ENCODE results near the gene NAALADL2. TPM values are rescaled to one million over a fixed set of nuclear protein-coding genes. Genes with fewer than 3 reads are reported as not detected.

Gene NAALADL2
- total and polyA plus RNA-seq, 2 donors (not counting 1 experiment from before 2014, with no cell fraction given): not detected

- Histone ChIP-seq H3K4me2 (replicated peaks; ENCODE audit: low read depth, low read length, poor library complexity, severe bottlenecking) (no peak overlapping the region), H3K4me3 (ENCODE audit: control extremely low read depth in 1 of 5, extremely low read depth in 1 of 5, insufficient read depth in 1 of 5, low read depth in 2 of 5, low read length in 4 of 5) (no peak overlapping the region), H3K9me3 (ENCODE audit: control extremely low read depth in 1 of 3, control insufficient read depth in 2 of 3, insufficient read depth in 1 of 3, low read length in 2 of 3) (no peaks in the 10 kb centered on the region), H3K27me3 (replicated peaks in 1 of 4; ENCODE audit: control extremely low read depth in 1 of 4, control insufficient read depth in 3 of 4, insufficient read depth in 4 of 4, low read length in 3 of 4) (no peaks in the 10 kb centered on the region), H3K4me1 (ENCODE audit: control insufficient read depth in 2 of 2, insufficient read depth in 2 of 2, low read length in 2 of 2) (no peaks in the 10 kb centered on the region), H4K20me1 (ENCODE audit: control insufficient read depth, insufficient read depth, low read length, poor library complexity, severe bottlenecking) (no peaks in the 10 kb centered on the region), H2AFZ (ENCODE audit: insufficient read depth, low read depth, low read length, poor library complexity, severe bottlenecking) (no peak overlapping the region), H3K9ac (ENCODE audit: low read length) (no peak overlapping the region), H3K27ac (ENCODE audit: low read length in 2 of 2) (no peak overlapping the region), H3K79me2 (ENCODE audit: control insufficient read depth, insufficient read depth, low read length) (no peaks in the 10 kb centered on the region), H3K36me3 (replicated peaks in 1 of 2; ENCODE audit: control extremely low read depth in 1 of 2, control insufficient read depth in 1 of 2, extremely low read depth in 1 of 2, insufficient read depth in 2 of 2, low read length in 1 of 2) (no peaks in the 10 kb centered on the region)
- intact Hi-C loops (cut with micrococcal nuclease): no loop called here
- Mint-ChIP-seq H3K4me3 (no peak overlapping the region), H3K4me1 (no peaks in the 10 kb centered on the region), H3K27ac (no peak overlapping the region), H3K9me3 (ENCODE audit: insufficient read depth) (peaks cover 3% of the 10 kb centered on the region), H3K27me3 (no peaks in the 10 kb centered on the region)
- ChIA-PET CTCF (no interaction called here), POLR2A (no interaction called here)
- WGBS (ENCODE audit: insufficient coverage): 50% methylated on average over 1 of the region's 2 CpGs
- no peak for ATAC-seq (ENCODE audit: low read depth)
- DNase-seq: no peak
- TF ChIP-seq EZH2 (IDR thresholded peaks at IDR 0.05; ENCODE audit: borderline replicate concordance, insufficient read depth, low read depth, low read length, poor library complexity, severe bottlenecking) (no peak), CTCF (IDR thresholded peaks at IDR 0.05) (no peak)
Measured at GRCh38 chr3:175749981-175750380, 890.8 kb downstream of the NAALADL2 start.

DNA sequence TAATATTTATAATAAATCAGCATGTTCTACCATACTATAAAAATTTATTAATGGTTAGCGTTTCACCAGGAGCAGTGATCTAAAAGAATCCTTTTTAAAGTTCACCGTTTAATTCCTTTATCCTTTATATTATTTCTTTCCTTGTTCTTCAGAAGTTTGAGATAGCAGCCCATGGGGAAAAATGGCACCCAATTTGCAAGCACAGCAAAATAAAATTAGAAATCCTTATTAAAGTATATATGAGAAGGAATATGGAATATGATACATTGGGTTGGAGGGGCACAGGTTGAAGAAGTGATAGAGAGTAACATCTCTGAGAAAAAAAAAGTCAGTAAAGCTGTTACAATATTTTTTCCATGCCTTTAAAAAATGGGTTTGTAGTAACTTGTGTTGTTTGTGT, 892.0 kb downstream of the NAALADL2 start:
- no peak for DNase-seq
- no CpG with 5 or more reads among the region's 2 CpGs for WGBS (ENCODE audit: insufficient coverage)
- Mint-ChIP-seq H3K4me3 (no peak overlapping the region), H3K4me1 (no peaks in the 10 kb centered on the region), H3K9me3 (ENCODE audit: insufficient read depth) (peaks cover 3% of the 10 kb centered on the region), H3K27ac (no peak overlapping the region), H3K27me3 (no peaks in the 10 kb centered on the region)
- Histone ChIP-seq H3K9ac (ENCODE audit: low read length) (no peak overlapping the region), H3K4me1 (ENCODE audit: control insufficient read depth in 2 of 2, insufficient read depth in 2 of 2, low read length in 2 of 2) (no peaks in the 10 kb centered on the region), H3K4me3 (ENCODE audit: control extremely low read depth in 1 of 5, extremely low read depth in 1 of 5, insufficient read depth in 1 of 5, low read depth in 2 of 5, low read length in 4 of 5) (no peak overlapping the region), H3K4me2 (replicated peaks; ENCODE audit: low read depth, low read length, poor library complexity, severe bottlenecking) (no peak overlapping the region), H3K27ac (ENCODE audit: low read length in 2 of 2) (no peak overlapping the region), H3K79me2 (ENCODE audit: control insufficient read depth, insufficient read depth, low read length) (no peaks in the 10 kb centered on the region), H3K36me3 (replicated peaks in 1 of 2; ENCODE audit: control extremely low read depth in 1 of 2, control insufficient read depth in 1 of 2, extremely low read depth in 1 of 2, insufficient read depth in 2 of 2, low read length in 1 of 2) (no peaks in the 10 kb centered on the region), H3K9me3 (ENCODE audit: control extremely low read depth in 1 of 3, control insufficient read depth in 2 of 3, insufficient read depth in 1 of 3, low read length in 2 of 3) (no peaks in the 10 kb centered on the region), H2AFZ (ENCODE audit: insufficient read depth, low read depth, low read length, poor library complexity, severe bottlenecking) (no peak overlapping the region), H3K27me3 (replicated peaks in 1 of 4; ENCODE audit: control extremely low read depth in 1 of 4, control insufficient read depth in 3 of 4, insufficient read depth in 4 of 4, low read length in 3 of 4) (no peaks in the 10 kb centered on the region), H4K20me1 (ENCODE audit: control insufficient read depth, insufficient read depth, low read length, poor library complexity, severe bottlenecking) (no peaks in the 10 kb centered on the region)
- ChIA-PET CTCF (no interaction called here), POLR2A (no interaction called here)
- ATAC-seq (ENCODE audit: low read depth): no peak
- intact Hi-C loops (cut with micrococcal nuclease): no loop called here
- TF ChIP-seq EZH2 (IDR thresholded peaks at IDR 0.05; ENCODE audit: borderline replicate concordance, insufficient read depth, low read depth, low read length, poor library complexity, severe bottlenecking) (no peak), CTCF (IDR thresholded peaks at IDR 0.05) (no peak)

All from B cell (primary cell).